Measurements from ENCODE around the gene H6PD.
A peak's percentile ranks its signal among the peaks of the same experiment; 100 is the strongest.

The H6PD gene

GRCh38 chr1:9316512-9316911 lies 81.9 kb downstream of the H6PD start:
- no peak for DNase-seq (ENCODE audit: low read depth, low spot score)

- no peak for DNase-seq (ENCODE audit: low read depth, low spot score)
Measured at GRCh38 chr1:9317072-9317471, 82.5 kb downstream of the H6PD start.

- peak; percentile 35 for DNase-seq (ENCODE audit: low read depth, low spot score)
Measured at GRCh38 chr1:9317591-9318417, 83.2 kb downstream of the H6PD start.

- DNase-seq (ENCODE audit: low read depth, low spot score), result no peak
Measured at GRCh38 chr1:9319208-9319788, 84.7 kb downstream of the H6PD start.

- DNase-seq (ENCODE audit: low read depth, low spot score), result no peak
Measured at GRCh38 chr1:9319789-9320519, 85.4 kb downstream of the H6PD start.

All from ELF-1 (cell line).